ENCODE data around the gene ACVR1C.
"Not testable (repeated sequence)": the region's sequence is repeated elsewhere in the genome, so short reads cannot be mapped to it uniquely, and the experiment has no call there.

Gene ACVR1C

DNA sequence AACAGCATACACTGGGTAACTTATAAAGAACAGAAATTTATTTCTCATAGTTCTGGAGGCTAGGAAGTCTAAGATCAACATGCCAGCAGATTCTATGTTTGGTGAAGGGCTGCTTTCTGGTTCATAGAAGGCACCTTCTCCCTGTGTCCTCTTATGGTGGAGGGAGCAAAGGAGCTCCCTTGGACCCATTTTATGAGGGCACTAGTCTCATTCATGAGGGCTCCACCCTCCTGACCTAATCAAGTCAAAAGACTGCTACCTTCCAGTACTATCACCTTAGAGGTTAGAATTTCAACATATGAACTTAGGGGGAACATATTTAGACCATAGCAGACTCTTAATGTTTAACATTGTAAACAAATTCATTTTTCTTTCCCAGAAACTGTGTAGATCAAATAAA, 54.5 kb downstream of the ACVR1C start:
- no peak for DNase-seq (ENCODE audit: low read depth)

DNA sequence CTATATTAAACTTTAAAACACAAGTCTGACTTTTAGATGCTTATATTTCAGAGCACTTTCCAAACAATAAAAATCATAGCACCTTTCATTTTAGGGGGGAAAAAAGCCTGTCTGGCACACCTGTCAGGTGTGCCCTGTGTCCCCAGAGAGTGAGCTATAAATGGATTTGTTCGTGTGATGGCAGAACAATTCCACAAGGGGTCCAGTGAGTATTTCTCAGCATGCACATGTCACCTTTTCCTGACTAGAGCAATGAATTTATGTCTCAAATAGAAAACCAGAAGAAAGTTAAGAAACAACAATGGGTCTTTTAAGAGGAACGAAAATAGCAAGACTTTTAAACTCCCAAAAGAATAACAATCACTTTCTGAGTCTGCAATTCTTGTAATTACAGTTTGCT, 55.9 kb downstream of the ACVR1C start:
- peak; percentile 5 for DNase-seq (ENCODE audit: low read depth)

DNA sequence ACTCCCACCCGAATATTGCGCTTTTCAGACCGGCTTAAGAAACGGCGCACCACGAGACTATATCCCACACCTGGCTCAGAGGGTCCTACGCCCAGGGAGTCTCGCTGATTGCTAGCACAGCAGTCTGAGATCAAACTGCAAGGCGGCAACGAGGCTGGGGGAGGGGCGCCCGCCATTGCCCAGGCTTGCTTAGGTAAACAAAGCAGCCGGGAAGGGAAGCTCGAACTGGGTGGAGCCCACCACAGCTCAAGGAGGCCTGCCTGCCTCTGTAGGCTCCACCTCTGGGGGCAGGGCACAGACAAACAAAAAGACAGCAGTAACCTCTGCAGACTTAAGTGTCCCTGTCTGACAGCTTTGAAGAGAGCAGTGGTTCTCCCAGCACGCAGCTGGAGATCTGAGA, 62.0 kb downstream of the ACVR1C start:
- not testable (repeated sequence) for DNase-seq (ENCODE audit: low read depth)

DNA sequence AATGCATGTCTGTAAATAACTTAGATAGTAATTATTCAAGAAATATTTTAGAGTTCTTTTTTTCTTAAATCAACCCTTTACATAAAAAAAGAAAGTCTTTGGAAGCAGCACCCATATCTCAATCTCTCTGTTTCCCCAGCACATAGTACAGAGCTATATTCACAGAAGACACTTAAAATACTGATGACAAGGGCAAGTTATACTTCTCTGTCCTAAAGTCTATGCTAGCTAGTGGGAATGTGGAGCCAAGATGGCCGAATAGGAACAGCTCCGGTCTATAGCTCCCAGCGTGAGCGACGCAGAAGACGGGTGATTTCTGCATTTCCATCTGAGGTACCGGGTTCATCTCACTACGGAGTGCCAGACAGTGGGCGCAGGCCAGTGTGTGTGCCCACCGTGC, 62.6 kb downstream of the ACVR1C start:
- DNase-seq (ENCODE audit: low read depth): not testable (repeated sequence)

DNA sequence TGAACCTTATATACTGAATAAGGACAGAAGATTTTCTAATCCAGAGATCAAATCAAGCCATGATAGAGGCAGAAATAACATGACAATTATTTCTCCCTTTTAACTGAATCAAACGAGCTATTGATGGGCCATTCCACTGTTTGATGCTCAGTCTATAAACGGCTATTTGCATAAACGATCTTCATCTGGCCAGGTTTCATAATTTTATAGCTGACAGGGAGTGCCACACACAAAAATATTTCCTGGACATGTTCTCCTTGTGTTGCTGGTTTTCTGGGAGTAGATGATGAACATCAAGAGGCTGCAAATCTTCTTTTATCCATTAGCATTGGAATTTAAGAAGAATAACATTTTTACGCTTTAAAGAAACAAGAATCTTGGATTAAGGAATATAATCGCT, 63.1 kb downstream of the ACVR1C start:
- no peak for DNase-seq (ENCODE audit: low read depth)

DNA sequence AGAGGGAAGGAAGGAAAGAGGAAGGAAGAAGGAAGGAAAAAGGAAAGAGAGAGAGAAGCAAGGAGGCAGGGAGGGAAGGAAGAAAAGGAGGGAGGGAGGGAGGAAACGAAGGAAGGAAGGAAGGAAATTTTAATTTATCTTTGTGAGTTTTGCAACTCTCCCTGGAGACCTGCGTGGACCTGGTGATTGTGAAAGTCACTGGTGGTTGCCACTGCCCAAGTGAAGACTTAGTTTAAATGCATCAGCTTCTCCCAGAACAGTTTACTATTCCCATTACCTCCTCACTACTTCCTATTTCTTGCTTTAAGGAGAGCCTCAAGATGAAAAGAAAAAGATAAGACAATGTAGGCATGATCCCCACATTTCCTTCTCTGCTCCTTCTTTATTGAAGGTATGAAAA, 68.8 kb downstream of the ACVR1C start:
- no peak for DNase-seq (ENCODE audit: low read depth)

DNA sequence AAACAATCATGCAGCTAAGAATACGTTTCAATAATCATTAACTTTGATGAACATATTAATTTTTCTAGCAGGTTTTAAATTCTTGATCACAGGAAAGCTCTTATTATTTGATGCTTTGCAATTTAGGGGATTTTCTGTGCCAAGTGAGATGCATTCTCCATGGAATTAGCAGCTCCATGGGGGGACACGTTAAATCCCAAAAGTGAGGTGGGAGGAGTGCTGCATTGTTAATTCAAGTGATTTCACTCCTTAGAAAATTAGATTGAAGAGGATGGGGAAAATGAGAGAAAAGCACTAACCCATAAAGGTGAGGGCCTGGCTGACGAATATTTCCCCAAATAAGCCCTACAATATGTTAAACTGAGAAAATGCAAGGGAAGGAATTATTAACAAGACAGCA, 69.2 kb downstream of the ACVR1C start:
- no peak for DNase-seq (ENCODE audit: low read depth)

DNA sequence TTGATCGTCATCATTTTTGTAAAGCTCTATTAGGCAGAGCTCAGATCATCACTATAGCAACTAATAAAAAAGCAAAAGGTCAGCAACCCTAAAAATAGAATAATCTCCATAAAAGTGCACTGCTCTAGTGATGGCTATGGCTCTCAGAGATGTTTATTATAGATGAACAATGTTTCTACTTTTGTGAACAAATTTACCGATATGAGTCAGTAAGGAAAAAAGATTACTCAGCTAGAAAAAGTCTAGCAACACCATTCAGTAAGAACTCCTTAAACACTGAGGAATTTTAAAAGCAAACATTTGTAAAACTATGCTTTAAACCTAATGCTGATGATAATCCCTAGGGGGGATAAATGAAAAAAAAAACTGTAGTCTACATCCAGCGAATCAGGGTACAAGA, 69.6 kb downstream of the ACVR1C start:
- DNase-seq (ENCODE audit: low read depth): no peak

DNA sequence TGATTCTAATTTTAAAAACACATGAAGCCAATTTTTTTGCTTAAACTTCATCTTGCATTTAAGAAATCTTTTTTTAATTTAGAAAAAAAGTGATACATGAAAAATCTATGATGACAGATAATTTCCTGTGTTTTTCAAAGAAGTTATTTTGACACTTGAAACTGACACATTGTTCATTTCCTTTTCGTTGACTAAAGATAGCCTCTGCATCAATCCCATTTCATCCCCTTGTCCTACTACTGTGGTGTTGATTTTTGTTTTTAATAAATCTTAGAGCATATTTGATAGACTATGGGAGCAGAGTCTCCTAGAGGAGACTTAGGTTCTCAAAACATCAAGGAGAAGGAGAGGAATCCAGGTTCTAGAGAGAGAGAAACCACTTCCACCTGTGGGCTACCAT, 70.9 kb downstream of the ACVR1C start:
- DNase-seq (ENCODE audit: low read depth): no peak

DNA sequence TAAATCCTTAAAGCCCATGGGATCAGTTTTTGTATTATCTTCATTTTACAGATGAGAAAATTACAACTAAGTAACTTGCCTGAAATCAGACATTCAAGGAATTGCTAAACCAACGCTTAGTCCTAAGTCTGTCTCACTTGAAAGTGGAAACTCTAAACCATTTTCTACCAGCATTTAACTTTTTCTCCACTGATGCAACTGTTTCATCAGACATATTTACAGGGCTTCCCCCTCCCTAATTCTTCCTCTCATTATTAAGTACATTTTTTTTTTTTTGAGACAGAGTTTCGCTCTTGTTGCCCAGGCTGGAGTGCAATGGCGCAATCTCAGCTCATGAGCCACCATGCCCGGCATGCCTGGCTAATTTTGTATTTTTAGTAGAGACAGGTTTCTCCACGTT, 88.6 kb downstream of the ACVR1C start:
- DNase-seq (ENCODE audit: low read depth): no peak

DNA sequence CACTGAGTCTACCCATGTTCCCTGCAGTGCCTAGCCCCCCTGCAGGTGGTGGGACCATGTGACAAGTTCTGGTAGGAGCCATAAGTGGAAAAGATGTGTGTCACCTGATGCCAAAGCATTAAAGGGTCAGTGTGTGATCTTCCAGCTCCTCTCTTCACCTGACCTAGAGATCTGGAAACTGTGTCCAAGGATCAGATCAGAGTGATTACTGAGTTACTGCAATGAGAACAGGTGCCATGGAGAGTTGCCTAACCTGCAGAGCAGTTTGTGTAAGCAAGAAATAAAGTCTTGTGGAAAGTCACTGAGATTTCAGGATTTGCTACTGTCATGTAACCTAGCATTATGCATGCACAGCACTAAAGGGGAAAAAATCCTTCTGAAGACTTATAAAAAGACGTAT, 90.6 kb downstream of the ACVR1C start:
- DNase-seq (ENCODE audit: low read depth): no peak

DNA sequence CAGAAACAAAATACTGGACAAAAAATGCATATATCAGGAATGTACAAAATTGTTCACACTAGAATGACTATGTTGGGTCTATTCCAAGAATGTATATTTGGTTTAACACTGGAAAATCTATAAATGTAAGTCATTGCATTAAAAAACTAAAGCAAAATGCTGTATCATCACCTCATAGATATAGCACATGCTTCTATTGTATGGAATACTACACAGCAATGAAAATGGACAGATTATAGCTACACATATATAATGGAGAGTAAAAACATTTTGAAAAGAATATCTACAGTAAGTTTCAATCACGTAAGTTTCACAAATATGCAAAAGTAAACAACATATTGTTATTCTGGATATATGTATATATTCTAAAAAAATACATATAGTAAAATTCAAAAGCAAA, 91.8 kb downstream of the ACVR1C start:
- no peak for DNase-seq (ENCODE audit: low read depth)

DNA sequence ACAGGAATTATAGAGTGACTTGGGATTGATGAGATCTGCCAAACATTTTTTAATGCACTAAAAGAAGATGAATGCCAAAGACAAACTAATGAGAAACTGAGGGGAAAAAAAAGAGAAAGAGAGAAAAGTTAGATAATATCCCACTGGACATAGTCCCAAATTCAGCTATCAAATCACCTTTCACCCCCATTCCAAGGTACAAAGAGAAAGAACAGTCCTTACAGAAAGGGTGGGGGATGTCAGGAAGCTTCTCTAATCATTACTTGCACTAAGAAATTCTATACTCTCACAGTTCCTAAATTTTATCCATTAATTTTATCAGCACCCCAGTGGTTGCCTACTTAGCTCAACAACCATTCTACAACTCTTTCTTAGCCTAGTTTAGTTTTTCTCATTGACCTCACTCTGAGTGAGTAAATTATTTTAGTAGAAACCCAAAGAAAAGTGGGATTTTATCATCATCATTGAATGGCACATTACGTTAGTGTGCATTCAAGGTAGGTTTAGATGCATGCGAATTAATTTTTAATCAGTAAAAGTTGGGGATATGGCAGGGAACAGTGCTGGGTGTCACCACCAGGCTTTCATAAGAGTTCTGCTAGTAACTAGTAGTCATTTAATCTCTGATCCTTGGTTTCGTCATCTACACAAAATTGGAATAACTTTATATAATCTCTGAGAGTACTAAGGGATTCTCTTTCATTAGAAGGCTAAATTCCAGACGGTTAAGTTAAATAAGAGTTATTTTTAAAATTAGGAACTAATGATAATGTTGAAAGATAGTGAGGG, 99.5 kb downstream of the ACVR1C start:
- DNase-seq (ENCODE audit: low read depth): no peak

DNA sequence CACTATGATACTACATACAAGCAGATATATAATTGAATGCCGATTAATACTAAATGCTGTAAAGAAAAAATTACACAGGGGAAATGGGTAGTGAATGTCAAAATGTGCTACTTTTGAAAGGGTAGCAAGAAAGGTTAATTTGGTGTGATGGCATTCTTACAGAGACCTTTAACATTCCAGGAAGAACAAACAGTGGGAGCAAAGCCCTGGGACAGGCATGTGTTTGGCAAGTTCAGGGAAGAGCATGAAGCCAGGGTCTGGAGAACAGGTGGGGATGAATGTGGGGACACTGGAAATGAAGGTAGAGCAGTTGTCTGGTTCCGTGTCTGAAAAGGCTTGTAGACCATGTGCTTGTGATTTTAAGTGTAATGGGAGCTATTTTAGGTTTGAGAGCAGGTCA, 102.6 kb downstream of the ACVR1C start:
- no peak for DNase-seq (ENCODE audit: low read depth)

DNA sequence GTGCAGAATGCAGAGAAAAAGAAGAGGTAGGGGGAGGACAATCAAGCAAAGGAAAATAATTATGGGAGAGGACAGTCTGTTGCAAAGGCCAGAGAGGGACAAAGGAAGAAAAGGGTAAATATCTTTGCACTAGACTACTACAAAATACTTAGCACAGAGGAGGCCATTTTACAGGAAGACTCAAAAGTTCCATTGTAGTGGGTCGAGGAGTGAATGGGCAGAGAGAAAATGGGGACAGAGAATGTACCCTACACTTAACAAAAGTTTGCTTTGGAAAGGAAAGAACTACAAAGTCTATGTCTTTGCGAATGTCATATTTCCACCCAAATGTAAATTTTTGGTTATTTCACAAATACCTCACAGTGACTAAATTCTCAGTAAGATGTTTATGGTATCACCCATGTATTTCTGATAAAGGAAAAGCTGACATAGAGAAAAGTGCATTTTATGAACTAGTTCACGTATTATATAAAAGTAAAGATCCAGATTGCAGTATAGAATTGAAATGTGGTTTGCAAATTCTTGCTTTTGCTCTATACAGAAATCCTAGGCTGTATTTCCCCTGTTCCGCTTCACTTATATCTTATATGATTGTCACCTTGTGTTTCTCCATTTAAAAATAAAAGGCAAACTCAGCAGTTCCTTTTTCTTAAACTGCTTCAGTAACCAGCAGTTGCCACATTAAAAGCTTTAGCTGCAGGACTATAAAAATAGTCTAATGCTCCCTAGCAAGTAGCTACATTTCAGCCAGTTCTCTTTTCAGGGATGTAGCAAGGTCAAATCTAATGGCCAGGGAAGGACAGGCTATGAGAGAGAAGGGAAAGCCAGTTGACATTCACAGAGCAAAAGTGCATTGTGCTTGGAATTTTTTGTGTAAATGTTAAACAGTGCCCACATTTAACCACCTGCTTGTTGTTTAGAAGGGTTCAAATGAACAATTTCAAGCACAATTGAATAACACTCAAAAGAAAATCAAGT, 105.1 kb downstream of the ACVR1C start:
- no peak for DNase-seq (ENCODE audit: low read depth)

DNA sequence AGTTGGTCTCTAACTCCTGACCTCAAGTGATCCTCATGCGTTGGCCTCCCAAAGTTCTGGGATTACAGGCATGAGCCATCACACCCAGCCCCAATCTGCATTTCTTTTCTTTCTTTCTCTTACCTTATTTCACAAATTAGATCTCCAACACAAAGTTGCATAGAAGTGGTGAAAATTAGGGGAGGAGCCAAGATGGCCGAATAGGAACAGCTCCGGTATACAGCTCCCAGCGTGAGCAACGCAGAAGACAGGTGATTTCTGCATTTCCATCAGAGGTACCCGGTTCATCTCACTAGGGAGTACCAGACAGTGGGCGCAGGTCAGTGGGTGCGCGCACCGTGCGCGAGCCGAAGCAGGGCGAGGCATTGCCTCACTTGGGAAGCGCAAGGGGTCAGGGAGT, 113.7 kb downstream of the ACVR1C start:
- not testable (repeated sequence) for DNase-seq (ENCODE audit: low read depth)

DNA sequence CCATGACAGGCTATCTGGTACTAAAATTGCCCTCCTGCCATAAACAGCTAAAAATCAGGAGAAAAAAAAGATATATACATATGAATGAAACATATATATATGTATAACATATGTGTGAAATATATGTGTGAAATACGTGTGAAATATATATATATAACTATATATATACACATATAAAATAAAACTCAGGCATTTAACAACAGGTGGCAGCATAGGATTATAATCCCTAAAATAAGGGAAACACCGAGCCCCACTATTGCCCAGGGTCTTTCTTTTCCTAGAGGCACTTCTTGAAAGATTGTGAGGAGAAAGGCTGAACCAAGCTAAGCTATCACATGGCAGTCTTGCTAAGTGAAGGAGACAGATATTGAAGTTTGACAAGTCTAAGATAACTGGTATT, 118.9 kb downstream of the ACVR1C start:
- no peak for DNase-seq (ENCODE audit: low read depth)

DNA sequence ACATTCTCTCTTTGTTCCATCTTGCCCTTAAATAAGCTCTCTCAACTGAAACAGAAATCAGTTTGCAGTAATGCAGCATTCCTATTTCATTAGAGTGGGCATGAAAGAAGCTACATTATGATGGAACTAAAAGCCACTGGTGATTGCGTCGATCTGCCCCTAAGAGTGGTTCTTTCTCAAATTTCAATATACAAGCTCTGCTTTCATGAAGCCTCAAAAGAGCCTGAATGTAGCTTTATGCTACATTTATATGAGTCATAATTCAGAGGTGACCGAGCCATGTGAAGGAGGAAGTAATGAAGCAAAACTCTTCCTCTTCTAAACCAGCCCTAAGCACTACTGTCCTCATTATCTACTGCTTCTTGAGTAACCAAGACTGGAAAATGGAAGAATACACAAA, 120.0 kb downstream of the ACVR1C start:
- no peak for DNase-seq (ENCODE audit: low read depth)

DNA sequence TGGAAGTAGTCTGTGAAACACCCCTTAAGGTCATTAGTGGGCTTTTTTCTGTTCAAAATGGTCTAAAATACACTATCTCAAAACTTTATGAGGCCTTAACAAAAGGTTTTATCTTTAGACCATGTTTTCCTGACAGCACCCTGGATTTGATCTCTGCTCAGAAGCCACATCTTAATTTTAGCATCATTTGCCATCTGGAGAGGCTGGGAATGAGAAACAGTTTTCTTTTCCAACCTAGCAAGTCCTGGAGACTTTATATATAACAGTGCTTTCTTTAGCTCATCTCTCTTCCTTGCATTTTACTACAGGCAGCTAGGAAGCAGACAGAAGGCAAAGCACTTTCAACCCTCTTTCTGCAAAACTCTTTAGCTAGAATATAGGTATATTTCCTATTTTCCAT, 122.1 kb downstream of the ACVR1C start:
- DNase-seq (ENCODE audit: low read depth): no peak

DNA sequence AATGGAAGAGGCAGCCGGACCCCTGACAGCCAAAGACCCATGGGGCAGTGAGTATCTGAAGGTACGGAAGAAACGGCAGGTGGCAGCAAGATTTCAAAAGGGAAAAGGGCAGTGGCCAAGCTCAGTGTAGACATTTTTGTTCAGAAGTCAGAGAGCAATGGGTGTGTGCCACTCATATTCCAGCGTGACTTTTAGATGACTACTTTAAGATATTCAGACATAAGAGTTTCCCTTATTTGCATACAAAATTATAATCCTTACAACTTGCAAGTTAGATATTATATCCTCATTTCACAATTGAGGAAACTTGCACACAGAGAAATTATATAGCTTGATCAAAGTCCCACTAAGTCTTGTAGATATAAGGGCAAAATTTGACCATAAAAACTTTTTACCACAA, 124.0 kb downstream of the ACVR1C start:
- DNase-seq (ENCODE audit: low read depth): no peak

DNA sequence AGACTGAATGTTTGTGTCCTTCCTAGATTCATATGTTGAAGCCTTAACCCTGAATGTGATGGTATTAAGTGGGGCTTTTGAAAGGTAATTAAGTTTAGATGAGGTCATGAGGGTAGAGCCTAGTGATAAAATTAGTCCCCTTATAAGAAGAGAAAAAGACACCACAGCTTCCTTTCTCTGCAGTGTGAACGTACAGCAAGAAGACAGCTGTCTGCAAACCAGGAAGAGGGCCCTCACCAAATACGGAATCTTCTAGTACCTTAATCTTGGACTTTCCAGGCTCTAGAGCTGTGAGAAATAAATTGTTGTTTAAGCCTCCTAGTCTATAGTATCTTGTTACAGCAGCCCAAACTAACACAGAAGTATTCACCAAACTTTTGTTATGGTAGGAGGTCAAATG, 127.6 kb downstream of the ACVR1C start:
- no peak for DNase-seq (ENCODE audit: low read depth)

DNA sequence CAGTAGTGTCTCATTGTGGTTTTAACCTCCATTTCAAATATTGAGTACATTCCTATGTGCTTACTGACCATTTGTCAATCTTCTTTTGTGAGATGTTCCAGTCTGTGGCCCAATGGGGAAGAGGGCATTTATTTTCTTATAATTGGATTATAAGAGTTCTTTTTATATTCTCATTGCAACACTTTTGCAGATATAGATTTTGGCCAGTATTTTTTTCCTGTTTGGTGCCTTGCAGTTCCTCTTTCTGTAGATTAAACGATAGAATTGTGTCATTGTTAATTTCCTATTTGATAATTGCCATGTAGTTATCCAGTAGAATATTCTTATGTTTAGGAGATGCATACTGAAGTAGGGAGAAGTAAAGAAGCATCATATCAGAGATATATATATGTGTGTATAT, 128.3 kb downstream of the ACVR1C start:
- DNase-seq (ENCODE audit: low read depth): no peak

DNA sequence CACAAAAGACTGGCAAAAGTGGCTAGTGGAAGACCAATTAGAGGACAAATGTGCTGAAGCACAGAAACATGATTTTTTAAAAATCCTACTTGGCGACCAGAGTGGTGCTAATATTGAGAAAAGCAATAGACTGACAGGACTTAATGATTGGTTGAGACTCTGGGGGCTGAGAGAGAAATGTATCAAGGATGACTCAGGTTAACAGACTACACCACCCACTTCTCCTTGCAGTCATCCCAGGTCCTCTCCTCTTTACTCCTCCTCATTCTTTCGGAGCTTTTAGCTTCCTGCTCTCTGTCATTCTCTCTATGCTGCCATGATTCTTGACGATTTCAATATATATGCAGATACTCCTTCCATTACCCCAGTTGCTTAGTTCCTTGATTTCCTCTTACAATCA, 130.2 kb downstream of the ACVR1C start:
- no peak for DNase-seq (ENCODE audit: low read depth)

All from iris pigment epithelial cell (primary cell).